CD4-positive, alpha-beta T cell treated with Interleukin-6 at 100 ng/mL for 8 hours (primary cell): ENCODE data around the gene PSMA2.
"Not testable (repeated sequence)": the region's sequence is repeated elsewhere in the genome, so short reads cannot be mapped to it uniquely, and the experiment has no call there.

Experiments
- DNase-seq: peaks from one replicate; pipeline ENCODE4 v3.0.0-alpha.2; 2020; ENCODE audit warnings: mixed read lengths, low spot score

PSMA2 gene

DNA sequence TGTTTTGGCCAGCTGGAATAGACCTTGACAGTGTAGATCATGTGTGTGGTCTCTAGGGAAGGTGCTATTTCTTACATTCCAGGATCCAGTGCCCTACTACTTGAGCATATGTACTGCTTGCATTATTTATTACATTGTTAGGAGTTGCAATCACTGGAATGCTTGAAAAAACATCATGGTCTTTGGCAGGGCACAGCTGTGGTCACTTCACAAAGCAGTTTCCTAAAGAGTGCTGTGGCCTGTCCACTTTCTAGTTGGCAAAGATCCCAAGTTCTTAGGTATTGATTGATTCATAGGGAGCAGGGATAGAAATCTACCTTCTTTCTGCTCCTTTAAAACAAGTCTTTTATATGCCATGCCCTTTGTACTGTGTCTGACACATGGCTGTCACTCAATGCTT, 24.7 kb downstream of the PSMA2 start:
- DNase-seq: no peak

DNA sequence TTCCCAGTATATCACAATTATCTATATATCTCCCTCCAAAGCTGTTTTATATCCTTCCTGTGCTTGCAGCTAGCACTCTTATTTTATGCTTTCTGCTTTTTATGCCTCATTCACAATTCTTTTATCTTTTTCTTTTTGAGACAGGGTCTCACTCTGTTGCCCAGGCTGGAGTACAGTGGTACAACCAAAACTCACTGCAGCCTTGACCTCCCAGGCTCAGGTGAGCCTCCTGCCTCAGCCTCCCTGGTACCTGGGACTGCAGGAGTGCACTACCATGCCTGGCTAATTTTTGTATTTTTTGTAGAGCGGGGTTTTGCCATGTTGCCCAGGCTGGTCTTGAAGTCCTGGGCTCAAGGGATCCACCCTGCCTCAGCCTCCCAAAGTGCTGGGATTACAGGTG, 25.8 kb downstream of the PSMA2 start:
- no peak for DNase-seq

DNA sequence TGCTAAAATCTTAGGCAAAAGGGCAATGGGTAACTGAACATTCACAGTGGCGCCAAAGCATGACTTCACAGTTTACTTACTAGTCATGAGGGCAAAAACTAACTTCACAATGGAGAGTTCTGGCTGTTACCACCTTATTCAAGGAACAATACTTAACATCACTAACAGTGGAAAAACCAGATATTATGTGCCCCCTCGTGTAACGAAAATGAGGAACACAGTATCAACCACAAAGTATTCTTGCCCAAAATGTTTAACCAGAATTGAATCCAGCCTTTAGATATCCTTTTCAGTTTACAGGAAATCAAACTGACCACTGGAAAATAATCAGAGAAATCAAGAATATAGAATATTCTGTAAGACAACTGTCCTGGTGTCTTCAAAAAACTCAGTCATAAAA, 29.6 kb downstream of the PSMA2 start:
- DNase-seq: no peak

DNA sequence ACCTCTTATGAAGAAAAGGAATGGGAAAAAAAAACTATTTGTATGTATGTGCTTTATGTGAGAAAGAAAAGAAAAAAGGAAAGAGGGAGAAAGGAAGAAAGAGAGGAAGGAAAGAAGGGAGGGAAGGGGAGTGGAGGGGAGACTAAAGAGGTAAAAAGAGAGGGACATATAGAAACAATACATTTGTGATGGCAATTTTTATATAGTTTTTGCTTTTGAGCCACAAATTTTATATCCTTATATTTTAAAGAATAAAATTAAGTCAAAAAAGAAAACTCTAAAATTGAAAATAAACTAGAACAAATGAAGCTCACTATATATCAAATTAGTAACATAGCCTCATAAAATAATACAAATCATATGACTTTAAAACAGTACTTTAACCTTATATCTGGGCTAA, 31.1 kb downstream of the PSMA2 start:
- no peak for DNase-seq

DNA sequence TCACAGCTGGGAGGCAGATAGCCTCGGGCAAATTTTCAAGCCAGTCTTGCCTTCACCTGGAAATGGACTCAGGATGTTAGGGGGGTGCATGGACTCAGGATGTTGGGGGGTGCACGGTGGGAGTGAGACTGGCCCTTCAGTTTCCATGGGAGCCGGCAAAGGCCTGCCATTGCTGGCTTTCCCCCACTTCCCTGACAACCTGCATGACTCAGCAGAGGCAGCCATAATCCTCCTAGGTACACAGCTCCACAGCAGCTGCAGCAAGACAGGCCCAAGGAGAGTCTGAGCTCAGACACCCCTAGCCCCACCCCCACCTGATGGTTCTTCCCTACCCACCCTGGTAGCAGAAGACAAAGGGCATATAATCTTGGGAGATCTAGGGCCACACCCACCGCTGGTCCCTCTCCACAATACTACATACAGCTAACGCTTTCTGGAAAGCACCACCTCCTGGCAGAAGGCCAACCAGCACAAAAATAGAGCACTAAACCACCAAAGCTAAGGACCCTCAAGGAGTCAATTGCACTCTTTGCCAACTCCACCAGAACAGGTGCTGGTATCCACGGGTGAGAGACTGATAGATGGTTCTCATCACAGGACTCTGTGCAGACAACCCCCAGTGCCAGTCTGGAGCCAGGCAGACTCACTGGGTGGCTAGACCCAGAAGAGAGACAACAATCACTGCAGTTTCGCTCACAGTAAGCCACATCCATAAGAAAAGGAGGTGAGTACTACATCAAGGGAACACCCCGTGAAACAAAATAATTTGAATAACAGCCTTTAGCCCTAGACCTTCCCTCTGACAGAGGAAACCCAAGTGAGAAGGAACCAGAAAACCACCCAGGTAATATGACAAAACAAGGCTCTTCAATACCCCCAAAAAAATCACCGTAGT, 38.4 kb downstream of the PSMA2 start:
- no peak for DNase-seq

DNA sequence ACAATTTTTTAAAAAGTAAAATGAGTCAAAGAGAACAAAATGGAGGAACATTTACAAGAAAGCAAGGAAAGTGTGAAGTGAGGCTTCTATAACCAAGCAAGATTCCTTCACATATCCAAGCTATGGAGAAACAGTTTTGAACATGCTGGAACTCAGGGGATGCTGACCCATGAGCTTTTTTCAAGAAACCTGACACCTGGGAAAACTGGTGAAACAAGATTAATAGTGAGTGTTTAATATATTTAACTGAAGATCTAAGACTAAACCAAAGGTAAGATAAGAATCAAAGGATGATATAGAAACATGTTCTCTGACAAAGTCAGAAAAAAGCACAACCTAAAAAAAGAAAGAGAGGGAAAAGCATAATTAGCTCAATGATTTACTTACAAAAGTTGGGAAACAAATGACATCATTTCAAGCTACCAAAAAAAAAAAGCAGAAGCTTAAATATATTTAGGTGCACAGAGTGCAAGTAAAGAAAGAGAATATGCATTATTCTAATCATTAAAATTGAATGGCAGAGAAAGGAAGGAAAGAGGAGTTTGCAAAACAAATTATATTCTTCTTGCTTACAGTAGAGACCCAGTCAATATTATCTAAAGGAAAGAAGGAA, 45.0 kb downstream of the PSMA2 start:
- no peak for DNase-seq

DNA sequence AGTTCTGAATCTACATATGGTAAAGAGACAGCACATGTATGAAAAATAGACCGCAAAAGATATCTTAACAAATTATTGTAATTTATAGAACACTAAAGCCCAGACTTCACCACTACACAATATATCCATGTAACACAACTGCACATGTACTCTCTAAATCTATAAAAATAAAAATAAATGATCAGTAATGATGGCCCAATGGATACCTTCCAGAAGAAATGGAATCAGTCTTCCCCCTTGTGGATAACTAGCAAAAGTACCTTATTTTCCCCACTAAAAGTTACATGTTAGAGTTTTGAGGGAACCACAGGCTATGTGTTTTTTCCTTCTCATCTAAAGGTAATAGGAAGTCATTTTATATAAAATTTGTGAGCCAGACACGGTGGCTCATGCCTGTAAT, 45.8 kb downstream of the PSMA2 start:
- DNase-seq: no peak

DNA sequence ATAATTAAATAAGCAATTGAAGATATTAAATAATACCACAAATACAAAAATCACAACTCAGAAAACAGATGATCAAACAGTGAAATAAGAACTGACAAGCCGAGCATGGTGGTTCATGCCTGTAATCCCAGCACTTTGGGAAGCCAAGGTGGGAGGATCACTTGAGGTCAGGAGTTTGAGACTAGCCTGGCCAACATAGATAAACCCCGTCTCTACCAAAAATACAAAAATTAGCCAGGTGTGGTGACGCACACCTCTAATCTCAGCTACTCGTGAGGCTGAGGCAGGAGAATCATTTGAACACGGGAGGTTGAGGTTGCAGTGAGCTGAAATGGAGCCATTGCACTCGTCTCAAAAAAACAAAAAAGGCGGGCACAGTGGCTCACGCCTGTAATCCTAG, 46.8 kb downstream of the PSMA2 start:
- DNase-seq: not testable (repeated sequence)

DNA sequence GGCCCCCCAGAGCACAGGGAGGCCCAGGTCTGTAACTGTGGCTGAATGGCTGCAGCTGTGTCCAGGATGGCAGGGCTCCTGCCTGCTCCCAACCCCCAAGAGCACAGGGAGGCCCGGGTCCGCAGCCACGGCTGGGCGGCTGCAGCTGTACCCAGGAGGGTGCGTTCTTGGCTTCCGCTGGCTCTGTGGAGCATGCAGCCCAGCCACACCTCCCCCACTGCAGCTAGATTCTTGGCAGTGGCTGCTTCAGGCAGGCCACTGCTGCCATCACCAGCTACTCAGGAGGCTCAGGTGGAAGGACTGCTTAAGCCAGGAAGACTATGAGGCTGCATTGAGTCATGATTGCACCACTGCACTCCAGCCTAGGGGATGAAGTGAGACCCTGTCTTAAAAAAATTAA, 48.0 kb downstream of the PSMA2 start:
- DNase-seq: no peak

DNA sequence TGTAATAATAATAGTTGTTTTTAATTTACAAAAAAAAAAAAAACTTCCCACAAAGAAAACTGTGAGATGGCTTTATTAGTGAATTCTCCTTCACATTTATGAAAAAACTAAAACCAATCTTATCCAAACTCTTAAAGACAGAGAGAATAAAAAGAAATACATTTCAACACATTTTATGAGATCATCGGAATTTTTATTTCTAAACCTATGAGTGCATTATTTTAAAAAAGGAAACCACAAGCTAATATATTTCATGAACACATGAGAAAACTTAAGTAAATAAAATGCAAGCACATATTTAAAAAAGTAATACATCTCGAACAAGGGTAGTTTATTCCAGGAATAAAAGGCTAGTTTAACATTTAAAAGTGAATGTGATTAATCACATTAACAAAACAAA, 51.6 kb downstream of the PSMA2 start:
- DNase-seq: no peak

DNA sequence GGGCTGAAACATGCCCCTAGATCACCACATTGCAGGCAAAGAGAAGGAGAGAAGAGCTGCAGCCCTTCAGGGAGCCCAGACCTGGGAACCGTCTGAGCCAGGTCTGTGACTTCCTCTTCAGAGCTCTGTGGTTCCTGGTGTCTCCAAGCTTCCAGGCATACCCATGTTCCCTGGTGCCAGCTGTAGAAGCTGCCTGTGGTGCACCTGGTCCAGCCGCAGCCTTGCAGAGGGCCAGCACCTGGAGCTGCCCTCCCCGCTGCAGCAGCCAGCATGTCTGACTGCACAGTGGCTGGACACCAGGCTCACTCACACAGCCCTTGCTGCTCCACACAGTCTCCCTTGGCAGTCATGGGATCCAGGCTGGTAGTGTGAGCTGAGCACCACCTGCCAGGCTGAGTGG, 53.7 kb downstream of the PSMA2 start:
- DNase-seq: no peak

DNA sequence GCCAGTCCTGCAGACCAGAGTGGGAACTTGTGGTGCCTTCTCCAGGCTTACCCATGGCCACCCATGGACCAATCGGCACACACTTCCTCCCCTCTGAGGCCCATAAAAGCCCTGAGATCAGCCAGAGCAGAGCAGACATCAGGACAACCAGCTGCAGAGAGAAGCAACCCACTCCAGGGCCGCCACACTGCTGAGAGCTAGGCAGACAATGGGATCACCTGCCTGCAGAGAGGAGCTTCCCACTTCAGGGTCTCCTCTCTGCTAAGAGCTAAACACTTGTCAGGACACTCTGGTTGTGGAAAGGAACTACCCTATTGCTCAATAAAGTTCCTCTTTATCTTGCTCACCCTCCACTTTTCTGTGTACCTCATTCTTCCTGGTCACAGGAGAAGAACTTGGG, 54.1 kb downstream of the PSMA2 start:
- DNase-seq: no peak

DNA sequence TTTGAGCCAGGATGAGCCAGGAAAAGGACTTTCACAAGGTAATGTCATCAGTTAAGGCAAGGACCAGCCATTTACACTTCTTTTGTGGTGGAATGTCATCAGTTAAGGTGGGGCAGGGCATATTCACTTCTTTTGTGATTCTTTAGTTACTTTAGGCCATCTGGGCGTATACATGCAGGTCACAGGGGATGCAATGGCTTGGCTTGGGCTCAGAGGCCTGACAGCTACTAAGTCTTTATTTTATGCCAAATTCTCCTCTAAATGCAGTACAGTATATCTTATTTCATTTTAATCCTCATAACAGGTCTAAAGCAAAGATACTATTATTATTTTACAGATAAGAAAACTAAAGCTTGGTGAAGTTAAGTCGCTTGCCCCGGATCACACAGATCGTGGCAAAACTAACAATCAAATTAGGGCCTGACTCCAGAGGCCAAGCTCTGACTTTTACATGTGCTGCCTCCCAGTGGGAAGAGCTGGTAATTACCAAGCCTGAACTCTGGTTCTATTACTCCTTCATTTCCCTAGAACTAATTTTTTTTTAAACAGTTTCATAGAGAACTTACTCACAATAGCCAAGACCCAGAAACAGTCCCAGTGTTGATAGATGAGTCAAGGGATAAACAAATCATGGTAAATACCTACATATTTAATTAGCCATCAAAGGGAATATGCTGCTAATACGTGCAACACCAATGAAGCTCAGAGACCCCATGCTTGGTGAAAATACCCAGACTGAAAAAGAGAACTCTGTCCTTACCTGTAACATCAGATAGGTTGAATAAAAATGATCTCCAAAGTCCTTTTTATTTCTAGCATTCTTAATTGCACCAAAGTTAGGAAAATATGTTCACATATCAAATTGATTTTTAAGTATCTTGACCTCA, 55.5 kb downstream of the PSMA2 start:
- peak; percentile 20 for DNase-seq

DNA sequence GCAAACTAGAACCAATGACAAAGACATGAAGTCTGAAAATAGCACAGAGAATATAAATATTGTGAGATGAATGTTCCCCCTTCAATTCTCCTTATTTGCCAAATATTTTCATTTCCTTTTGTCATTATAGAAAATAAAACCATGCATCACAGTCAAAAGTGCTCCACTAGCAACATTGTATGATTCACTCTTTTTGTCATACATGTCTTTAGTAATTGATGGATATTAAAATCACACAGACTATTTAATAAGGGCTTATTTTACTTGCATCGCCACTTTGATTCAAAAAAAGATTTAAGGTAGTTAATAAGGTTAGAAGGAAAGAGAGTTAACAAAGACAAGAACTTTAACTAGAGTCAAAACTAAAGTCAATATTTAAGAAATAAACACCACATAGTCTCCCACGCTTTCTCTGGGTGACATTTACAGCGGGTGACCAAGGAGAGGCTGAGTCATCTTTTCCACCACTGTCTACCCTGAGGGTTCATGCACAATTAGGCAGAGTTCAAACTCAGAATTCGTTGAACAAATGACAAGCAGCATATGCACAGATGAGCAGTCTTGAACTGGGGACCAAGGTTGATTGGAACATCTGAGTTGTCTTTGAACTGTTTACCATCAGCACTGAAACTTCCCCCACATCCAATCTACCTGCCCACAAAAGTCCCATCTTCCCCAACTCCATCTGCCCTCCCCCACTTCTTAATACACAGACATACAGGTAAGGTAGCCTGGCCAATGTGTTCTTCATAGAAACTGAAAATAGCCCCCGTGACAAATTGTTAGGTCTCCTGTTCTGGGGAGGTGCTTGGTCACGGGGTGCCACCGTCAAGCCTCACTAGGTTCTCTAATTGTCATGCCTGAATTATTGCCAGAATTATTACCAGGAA, 62.6 kb downstream of the PSMA2 start:
- DNase-seq: no peak

DNA sequence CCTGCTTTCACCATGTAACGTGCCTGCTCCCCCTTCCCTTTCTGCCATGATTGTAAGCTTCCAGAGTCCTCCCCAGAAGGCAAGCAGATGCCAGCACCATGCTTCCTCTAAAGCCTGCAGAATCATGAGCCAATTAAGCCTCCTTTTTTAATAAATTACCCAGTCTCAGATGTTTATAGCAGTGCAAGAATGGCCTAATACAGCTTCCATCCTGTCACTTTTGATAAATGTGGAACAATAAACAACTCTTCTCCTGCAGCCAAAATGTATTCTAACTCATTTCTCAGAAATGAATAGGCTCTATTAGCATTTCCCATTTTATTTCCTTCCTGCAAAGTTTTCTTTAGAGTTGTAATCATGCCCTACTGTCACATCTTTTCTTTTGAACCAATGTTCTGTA, 63.5 kb downstream of the PSMA2 start:
- DNase-seq: no peak
